ENCODE data around the gene DDX18.

- TF ChIP-seq CTCF (IDR thresholded peaks at IDR 0.05), result no peak
- TF ChIP-seq POLR2A (IDR thresholded peaks at IDR 0.05), result no peak
Observed at GRCh38 chr2:117789505-117789904, 25.0 kb upstream of the DDX18 start.
